Neural progenitor cell (in vitro differentiated cells): ENCODE measurements around the gene CAPN11. TPM values are rescaled to one million over a fixed set of nuclear protein-coding genes. Genes with fewer than 3 reads are reported as not detected.

Source experiments
- DNase-seq: peaks from one replicate; pipeline ENCODE4 v3.0.0-alpha.2; 2016; ENCODE audit warnings: low spot score
- H2AFZ ChIP-seq: fragments of 200-600 bp; sonication (generic); replicated peaks from 2 replicates; pipeline ENCODE4 v1.6.1; 2016; ENCODE audit warnings: antibody characterized with exemption
- H3F3A ChIP-seq: fragments of 200-600 bp; sonication (generic); 2 replicates; pipeline ENCODE4 v1.6.1; 2016; ENCODE audit warnings: antibody characterized with exemption, low read depth
- H3K27ac ChIP-seq: fragments of 200-600 bp; sonication (generic); 2 replicates; pipeline ENCODE4 v1.5.1; 2016; ENCODE audit warnings: mild to moderate bottlenecking
- H3K27me3 ChIP-seq: fragments of 200-600 bp; sonication (generic); 2 replicates; pipeline ENCODE4 v1.6.1; 2016; ENCODE audit warnings: mild to moderate bottlenecking, moderate library complexity
- H3K36me3 ChIP-seq: fragments of 200-600 bp; sonication (generic); 2 replicates; pipeline ENCODE4 v1.5.1; 2016
- H3K4me1 ChIP-seq: fragments of 200-600 bp; sonication (generic); 2 replicates; pipeline ENCODE4 v1.6.1; 2016; ENCODE audit warnings: mixed run types
- H3K4me2 ChIP-seq: fragments of 200-600 bp; sonication (generic); 2 replicates; pipeline ENCODE4 v1.6.1; 2016
- H3K4me3 ChIP-seq: fragments of 200-600 bp; sonication (generic); 2 replicates; pipeline ENCODE4 v1.5.1; 2016
- H3K79me2 ChIP-seq: fragments of 200-600 bp; sonication (generic); 2 replicates; pipeline ENCODE4 v1.6.1; 2016; ENCODE audit warnings: low read depth
- H3K9ac ChIP-seq: fragments of 200-600 bp; sonication (generic); 2 replicates; pipeline ENCODE4 v1.6.1; 2016
- H3K9me3 ChIP-seq: fragments of 200-600 bp; sonication (generic); 2 replicates; pipeline ENCODE4 v1.5.1; 2016; ENCODE audit warnings: low read depth
- H4K20me1 ChIP-seq: fragments of 200-600 bp; sonication (generic); 2 replicates; pipeline ENCODE4 v1.6.1; 2016; ENCODE audit warnings: low read depth
- H3K27ac Mint-ChIP-seq: 3 replicates; pipeline ENCODE4 v1.8.0; 2021; ENCODE audit warnings: mixed read lengths
- H3K27me3 Mint-ChIP-seq: 2 replicates; pipeline ENCODE4 v1.8.0; 2022; ENCODE audit warnings: low read depth, mild to moderate bottlenecking, inconsistent platforms, moderate library complexity, mixed read lengths; ENCODE audit not compliant: insufficient read depth
- H3K36me3 Mint-ChIP-seq: 3 replicates; pipeline ENCODE4 v1.8.0; 2021; ENCODE audit warnings: mixed read lengths
- H3K4me1 Mint-ChIP-seq: 3 replicates; pipeline ENCODE4 v1.8.0; 2021; ENCODE audit warnings: mixed read lengths
- H3K4me3 Mint-ChIP-seq: 3 replicates; pipeline ENCODE4 v1.8.0; 2021; ENCODE audit warnings: mild to moderate bottlenecking, moderate library complexity, mixed read lengths
- H3K9me3 Mint-ChIP-seq: 3 replicates; pipeline ENCODE4 v1.8.0; 2020; ENCODE audit warnings: mixed read lengths
- EZH2 ChIP-seq: fragments of 200-600 bp; sonication (generic); IDR thresholded peaks from 2 replicates; pipeline ENCODE4 v1.6.1; 2017; ENCODE audit warnings: antibody characterized with exemption, mild to moderate bottlenecking, moderate library complexity
- EZH2phosphoT487 ChIP-seq: fragments of 200-600 bp; sonication (generic); IDR thresholded peaks from 2 replicates; pipeline ENCODE4 v1.6.1; 2017; ENCODE audit warnings: antibody characterized with exemption
- total RNA-seq: library from RNA; depleted of rRNA; stranded (reverse); fragments of >200 nt; gene quantifications from 2 replicates; pipeline ENCODE4 v1.2.3, GENCODE V29; 2015; ENCODE audit warnings: low replicate concordance
- TF ChIP-seq, protein P1 (sequence below): fragments of 200-600 bp; sonication (generic); IDR thresholded peaks from 2 replicates; pipeline ENCODE4 v1.5.1; 2017; ENCODE audit warnings: antibody characterized with exemption, mild to moderate bottlenecking

The CAPN11 gene
- total RNA-seq, 1 donor from 2014 or later: 0.49 TPM

DNA sequence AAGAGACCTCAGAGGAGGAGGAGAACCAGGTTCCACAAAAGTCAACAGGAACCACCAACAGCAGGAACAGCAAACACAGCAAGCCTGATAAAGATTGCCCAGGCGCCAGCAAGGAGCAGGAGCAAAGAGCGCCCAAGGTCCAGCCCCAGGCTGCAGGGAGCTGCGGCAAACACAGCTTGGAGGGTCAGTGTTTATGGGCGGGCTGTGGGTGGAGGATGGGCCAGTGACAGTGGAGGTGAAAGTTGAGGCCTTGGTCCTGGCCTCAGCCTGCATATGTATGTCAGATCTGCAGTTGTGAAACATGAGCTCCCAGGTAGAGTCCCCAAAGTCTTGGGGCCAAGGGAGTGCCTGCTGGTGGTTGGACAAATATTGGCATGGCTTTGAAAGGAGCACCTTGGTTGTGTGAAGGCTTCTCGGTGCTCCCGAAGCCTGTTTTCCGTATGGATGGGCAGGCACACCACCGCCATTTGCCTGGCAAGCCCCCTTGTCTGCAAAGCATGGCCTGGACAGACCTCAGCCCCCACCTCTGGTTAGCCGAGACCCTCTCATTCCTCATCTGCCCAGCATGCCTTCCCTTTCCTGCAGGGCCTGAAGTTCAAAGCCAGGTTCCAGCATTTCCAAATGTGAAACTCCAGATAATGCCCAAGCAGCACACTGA is 2.0 kb upstream of the CAPN11 start:
- Histone ChIP-seq H3K4me2 (no peak overlapping the region), H3F3A (peaks cover 3% of the 10 kb centered on the region), H3K4me1 (no peaks in the 10 kb centered on the region), H3K9ac (no peak overlapping the region), H3K36me3 (no peaks in the 10 kb centered on the region), H2AFZ (no peak overlapping the region), H4K20me1 (no peaks in the 10 kb centered on the region), H3K27ac (no peak overlapping the region), H3K79me2 (no peaks in the 10 kb centered on the region), H3K27me3 (no peaks in the 10 kb centered on the region), H3K4me3 (no peak overlapping the region), H3K9me3 (no peaks in the 10 kb centered on the region)
- peaks cover 11% of the 10 kb centered on the region for H3K27me3 Mint-ChIP-seq
- no peaks in the 10 kb centered on the region for H3K9me3 Mint-ChIP-seq
- no peak for TF ChIP-seq EZH2
- TF ChIP-seq, protein P1, sequence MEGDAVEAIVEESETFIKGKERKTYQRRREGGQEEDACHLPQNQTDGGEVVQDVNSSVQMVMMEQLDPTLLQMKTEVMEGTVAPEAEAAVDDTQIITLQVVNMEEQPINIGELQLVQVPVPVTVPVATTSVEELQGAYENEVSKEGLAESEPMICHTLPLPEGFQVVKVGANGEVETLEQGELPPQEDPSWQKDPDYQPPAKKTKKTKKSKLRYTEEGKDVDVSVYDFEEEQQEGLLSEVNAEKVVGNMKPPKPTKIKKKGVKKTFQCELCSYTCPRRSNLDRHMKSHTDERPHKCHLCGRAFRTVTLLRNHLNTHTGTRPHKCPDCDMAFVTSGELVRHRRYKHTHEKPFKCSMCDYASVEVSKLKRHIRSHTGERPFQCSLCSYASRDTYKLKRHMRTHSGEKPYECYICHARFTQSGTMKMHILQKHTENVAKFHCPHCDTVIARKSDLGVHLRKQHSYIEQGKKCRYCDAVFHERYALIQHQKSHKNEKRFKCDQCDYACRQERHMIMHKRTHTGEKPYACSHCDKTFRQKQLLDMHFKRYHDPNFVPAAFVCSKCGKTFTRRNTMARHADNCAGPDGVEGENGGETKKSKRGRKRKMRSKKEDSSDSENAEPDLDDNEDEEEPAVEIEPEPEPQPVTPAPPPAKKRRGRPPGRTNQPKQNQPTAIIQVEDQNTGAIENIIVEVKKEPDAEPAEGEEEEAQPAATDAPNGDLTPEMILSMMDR: no peak
- no peak for TF ChIP-seq EZH2phosphoT487
- peaks cover 3% of the 10 kb centered on the region for H3K36me3 Mint-ChIP-seq
- no peak overlapping the region for H3K27ac Mint-ChIP-seq
- no peak for DNase-seq
- H3K4me1 Mint-ChIP-seq: peaks cover 7% of the 10 kb centered on the region
- H3K4me3 Mint-ChIP-seq: no peak overlapping the region

DNA sequence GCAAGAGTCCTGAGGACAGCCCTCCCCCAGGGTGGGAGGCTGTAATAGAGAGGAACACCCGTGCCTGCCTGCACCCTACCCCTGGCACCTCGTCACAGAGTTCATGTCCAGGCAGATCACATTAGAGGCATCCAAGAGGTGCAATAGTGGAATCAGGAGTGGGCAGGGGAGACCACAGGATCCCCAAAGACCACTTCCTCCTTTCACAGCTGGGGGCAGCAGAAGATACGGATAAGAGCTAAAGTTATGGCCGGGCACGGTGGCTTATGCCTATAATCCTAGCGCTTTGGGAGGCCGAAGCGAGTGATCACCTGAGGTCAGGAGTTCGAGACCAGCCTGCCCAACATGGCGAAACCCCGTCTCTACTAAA is 1.5 kb upstream of the CAPN11 start:
- no peaks in the 10 kb centered on the region for H3K36me3 ChIP-seq
- H3K4me2 ChIP-seq: no peak overlapping the region
- H3K4me3 ChIP-seq: no peak overlapping the region
- no peak overlapping the region for H3K9ac ChIP-seq
- H3K36me3 Mint-ChIP-seq: peaks cover 3% of the 10 kb centered on the region
- H3K4me3 Mint-ChIP-seq: no peak overlapping the region
- no peak overlapping the region for H2AFZ ChIP-seq
- no peak for DNase-seq
- no peaks in the 10 kb centered on the region for H3K9me3 Mint-ChIP-seq
- H3K27ac ChIP-seq: no peak overlapping the region
- TF ChIP-seq, protein P1: no peak
- TF ChIP-seq EZH2: no peak
- no peaks in the 10 kb centered on the region for H3K4me1 ChIP-seq
- peaks cover 10% of the 10 kb centered on the region for H3K4me1 Mint-ChIP-seq
- no peaks in the 10 kb centered on the region for H4K20me1 ChIP-seq
- H3K27me3 Mint-ChIP-seq: peaks cover 11% of the 10 kb centered on the region
- no peaks in the 10 kb centered on the region for H3K27me3 ChIP-seq
- peak overlapping the region; percentile 7 for H3K27ac Mint-ChIP-seq
- H3K9me3 ChIP-seq: no peaks in the 10 kb centered on the region
- H3K79me2 ChIP-seq: no peaks in the 10 kb centered on the region
- H3F3A ChIP-seq: peaks cover 3% of the 10 kb centered on the region

DNA sequence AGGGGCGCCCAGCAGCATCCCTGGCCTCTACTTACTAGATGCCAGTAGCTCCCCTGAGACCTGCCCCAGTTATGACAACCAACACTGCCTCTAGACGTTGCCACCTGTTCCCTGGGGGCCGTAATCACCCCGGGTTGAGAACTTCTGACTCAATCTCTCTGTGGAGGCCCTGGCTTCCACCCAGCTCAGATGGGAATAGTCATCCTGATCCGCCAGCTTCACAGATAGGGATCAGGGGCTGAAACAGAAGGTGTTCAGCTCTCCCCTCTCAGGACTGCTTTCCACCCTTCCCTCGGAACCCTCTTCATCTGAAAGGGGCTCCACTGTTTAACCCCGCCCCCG is 3.3 kb downstream of the CAPN11 start:
- H3K27ac ChIP-seq: no peak overlapping the region
- no peaks in the 10 kb centered on the region for H3K36me3 Mint-ChIP-seq
- no peaks in the 10 kb centered on the region for H4K20me1 ChIP-seq
- H3K4me2 ChIP-seq: no peak overlapping the region
- peaks cover 12% of the 10 kb centered on the region for H3K4me1 ChIP-seq
- no peak overlapping the region for H2AFZ ChIP-seq
- no peaks in the 10 kb centered on the region for H3K79me2 ChIP-seq
- H3K4me3 Mint-ChIP-seq: no peak overlapping the region
- H3K9me3 ChIP-seq: no peaks in the 10 kb centered on the region
- DNase-seq: no peak
- H3K27me3 Mint-ChIP-seq: peaks cover 7% of the 10 kb centered on the region
- no peak overlapping the region for H3K9ac ChIP-seq
- no peaks in the 10 kb centered on the region for H3K9me3 Mint-ChIP-seq
- no peak overlapping the region for H3K4me3 ChIP-seq
- no peaks in the 10 kb centered on the region for H3K36me3 ChIP-seq
- no peaks in the 10 kb centered on the region for H3F3A ChIP-seq
- H3K27me3 ChIP-seq: no peaks in the 10 kb centered on the region
- peaks cover 45% of the 10 kb centered on the region for H3K4me1 Mint-ChIP-seq
- no peak overlapping the region for H3K27ac Mint-ChIP-seq
- TF ChIP-seq, protein P1: no peak
- TF ChIP-seq EZH2phosphoT487 (no peak), EZH2 (no peak)
